ENCODE measurements around the gene ARL15. TPM values are rescaled to one million over a fixed set of nuclear protein-coding genes. Genes with fewer than 3 reads are reported as not detected.
"Not testable (repeated sequence)": the region's sequence is repeated elsewhere in the genome, so short reads cannot be mapped to it uniquely, and the experiment has no call there.

ARL15 gene
- total RNA-seq, 1 donor from 2014 or later = 30.8 TPM

- DNase-seq = no peak
- Histone ChIP-seq H3K4me3 (no peak overlapping the region), H3K9me3 (no peaks in the 10 kb centered on the region), H3K27ac (no peak overlapping the region), H3K4me1 (no peaks in the 10 kb centered on the region), H3K36me3 (no peaks in the 10 kb centered on the region), H3K27me3 (ENCODE audit: low read depth) (no peaks in the 10 kb centered on the region)
- intact Hi-C loops (cut with DNase I) = no loop called here
- no peak for ATAC-seq
- TF ChIP-seq CTCF (IDR thresholded peaks at IDR 0.05) = no peak
Measured at GRCh38 chr5:54073735-54074134, 236.6 kb downstream of the ARL15 start.

- no peak for TF ChIP-seq CTCF (IDR thresholded peaks at IDR 0.05)
- ATAC-seq = no peak
Measured at GRCh38 chr5:54073131-54073530, 237.2 kb downstream of the ARL15 start.

GRCh38 chr5:54066433-54066832 is 243.9 kb downstream of the ARL15 start:
- Histone ChIP-seq H3K9me3 (no peaks in the 10 kb centered on the region), H3K36me3 (no peaks in the 10 kb centered on the region), H3K4me3 (no peak overlapping the region), H3K27me3 (ENCODE audit: low read depth) (no peaks in the 10 kb centered on the region), H3K27ac (no peak overlapping the region), H3K4me1 (no peaks in the 10 kb centered on the region)
- DNase-seq (no peak), ATAC-seq (no peak)
- no peak for TF ChIP-seq CTCF (IDR thresholded peaks at IDR 0.05)
- intact Hi-C loops (cut with DNase I) = no loop called here

More at GRCh38 chr5:54073131-54073530, 237.2 kb downstream of the ARL15 start:
- intact Hi-C loops (cut with DNase I) = no loop called here
- Histone ChIP-seq H3K27ac (no peak overlapping the region), H3K9me3 (no peaks in the 10 kb centered on the region), H3K4me1 (no peaks in the 10 kb centered on the region), H3K4me3 (no peak overlapping the region), H3K27me3 (ENCODE audit: low read depth) (no peaks in the 10 kb centered on the region), H3K36me3 (no peaks in the 10 kb centered on the region)
- DNase-seq = no peak

DNA sequence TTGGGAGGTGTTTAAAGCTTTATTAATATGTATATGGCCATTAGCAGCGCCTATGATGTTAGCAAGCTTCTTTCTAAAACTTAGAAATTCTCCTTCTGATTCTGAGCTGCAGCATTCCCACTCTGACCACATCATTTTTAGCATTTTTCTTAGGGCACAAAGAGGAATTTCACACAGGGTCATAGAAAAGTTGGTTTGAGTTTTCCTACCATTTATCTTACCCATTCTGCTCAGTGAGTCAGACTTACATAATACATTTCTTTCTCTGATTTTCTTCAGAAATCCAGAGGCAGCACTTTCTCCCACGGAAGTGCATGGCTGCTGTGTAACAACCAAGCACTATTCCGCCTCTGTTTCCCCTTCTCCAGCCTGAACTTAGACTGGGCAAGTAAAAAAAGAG is 246.6 kb downstream of the ARL15 start:
- TF ChIP-seq CTCF (IDR thresholded peaks at IDR 0.05) = no peak
- no peaks in the 10 kb centered on the region for H3K27me3 ChIP-seq (ENCODE audit: low read depth)
- ATAC-seq (no peak), DNase-seq (no peak)
- no peaks in the 10 kb centered on the region for H3K36me3 ChIP-seq
- intact Hi-C loops (cut with DNase I) = no loop called here
- H3K9me3 ChIP-seq = no peaks in the 10 kb centered on the region
- no peaks in the 10 kb centered on the region for H3K4me1 ChIP-seq
- no peak overlapping the region for H3K27ac ChIP-seq
- H3K4me3 ChIP-seq = no peak overlapping the region

- intact Hi-C loops (cut with DNase I) = no loop called here
- no peak for TF ChIP-seq CTCF (IDR thresholded peaks at IDR 0.05)
Measured at GRCh38 chr5:54062958-54063357, 247.4 kb downstream of the ARL15 start.

DNA sequence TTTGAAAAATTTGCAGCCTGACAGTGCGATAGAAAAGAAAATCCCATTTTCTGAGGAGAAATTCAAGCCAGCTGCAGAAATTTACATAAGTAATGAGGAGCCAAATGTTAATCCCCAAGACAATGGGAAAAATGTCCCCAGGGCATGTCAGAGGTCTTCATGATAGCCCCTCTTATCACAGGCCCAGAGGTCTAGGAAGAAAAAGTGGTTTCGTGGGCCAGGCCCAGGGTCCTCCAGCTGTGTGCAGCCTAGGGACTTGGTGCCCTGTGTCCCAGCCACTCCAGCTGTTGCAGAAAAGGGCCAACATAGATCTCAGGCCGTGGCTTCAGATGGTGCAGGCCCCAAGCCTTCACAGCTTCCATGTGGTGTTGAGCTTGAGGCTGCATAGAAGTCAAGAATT is 249.5 kb downstream of the ARL15 start:
- DNase-seq; ATAC-seq; H3K36me3 ChIP-seq; H3K4me1 ChIP-seq; H3K27ac ChIP-seq; H3K9me3 ChIP-seq; intact Hi-C loops (cut with DNase I); H3K4me3 ChIP-seq; H3K27me3 ChIP-seq (ENCODE audit: low read depth): not testable (repeated sequence)

More at GRCh38 chr5:54062958-54063357, 247.4 kb downstream of the ARL15 start:
- no peak for DNase-seq
- no peak for ATAC-seq
- Histone ChIP-seq H3K27ac (no peak overlapping the region), H3K4me3 (no peak overlapping the region), H3K36me3 (no peaks in the 10 kb centered on the region), H3K9me3 (no peaks in the 10 kb centered on the region), H3K4me1 (no peaks in the 10 kb centered on the region), H3K27me3 (ENCODE audit: low read depth) (no peaks in the 10 kb centered on the region)
